Measurements from ENCODE around the gene TRIO.

GRCh38 chr5:14483504-14484157 lies 340.5 kb downstream of the TRIO start:
- no peak for TF ChIP-seq SMC3 (IDR thresholded peaks at IDR 0.05; ENCODE audit: low read depth, low read length)
- no peak for TF ChIP-seq CTCF (IDR thresholded peaks at IDR 0.05)
